Glomerular endothelial cell (primary cell): ENCODE data around the gene SLC25A13. TPM values are rescaled to one million over a fixed set of nuclear protein-coding genes. Genes with fewer than 3 reads are reported as not detected.
"Not testable (repeated sequence)": the region's sequence is repeated elsewhere in the genome, so short reads cannot be mapped to it uniquely, and the experiment has no call there.

Experiments
- DNase-seq: peaks from one replicate; pipeline ENCODE4 v3.0.0-alpha.2; 2011; ENCODE audit warnings: low read depth, low spot score; ENCODE audit errors: extremely low read depth
- total RNA-seq: library from RNA; depleted of rRNA; stranded (reverse); fragments of >200 nt; gene quantifications from 2 replicates; pipeline ENCODE4 v1.2.3, GENCODE V29; 2015

SLC25A13 gene
- total RNA-seq, 1 donor from 2014 or later, result 38.6 TPM

DNA sequence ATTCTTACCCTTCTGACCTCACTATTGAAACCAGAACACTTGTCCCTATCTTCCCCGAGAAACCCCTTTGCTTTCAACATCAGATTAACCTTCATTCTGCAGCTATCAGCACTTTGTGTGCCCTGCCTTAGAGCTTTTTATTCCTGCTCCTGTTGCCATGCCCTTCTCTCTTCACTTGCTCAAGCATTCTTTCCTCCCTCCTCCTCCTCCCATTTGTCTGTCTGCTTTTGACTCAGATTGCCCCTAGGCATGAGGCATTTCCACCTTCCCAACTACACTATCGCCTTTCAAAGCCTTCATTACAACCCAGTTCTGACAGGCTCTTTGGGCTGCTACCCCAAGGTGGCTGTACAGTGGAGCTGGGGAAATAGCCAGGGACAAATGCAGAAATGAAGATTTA lies 143.3 kb downstream of the SLC25A13 start:
- no peak for DNase-seq

DNA sequence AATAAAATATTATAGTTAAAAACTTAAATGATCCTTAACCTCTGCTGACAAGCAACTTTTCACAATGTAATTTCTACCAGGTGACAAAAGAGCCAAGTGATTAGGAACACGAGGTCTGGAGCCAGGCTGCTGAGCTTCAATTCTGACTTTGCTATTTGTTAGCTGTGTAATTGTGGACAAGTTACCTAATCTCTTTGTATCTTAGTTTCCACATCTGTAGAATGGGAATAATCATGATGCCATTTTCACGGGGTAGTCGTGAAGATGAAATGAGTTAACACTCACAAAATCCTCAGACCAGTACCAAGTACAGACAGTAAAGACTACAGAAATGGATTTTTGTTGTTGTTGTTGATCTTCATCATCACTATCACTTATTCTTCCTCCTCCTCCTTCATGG lies 144.5 kb downstream of the SLC25A13 start:
- no peak for DNase-seq

DNA sequence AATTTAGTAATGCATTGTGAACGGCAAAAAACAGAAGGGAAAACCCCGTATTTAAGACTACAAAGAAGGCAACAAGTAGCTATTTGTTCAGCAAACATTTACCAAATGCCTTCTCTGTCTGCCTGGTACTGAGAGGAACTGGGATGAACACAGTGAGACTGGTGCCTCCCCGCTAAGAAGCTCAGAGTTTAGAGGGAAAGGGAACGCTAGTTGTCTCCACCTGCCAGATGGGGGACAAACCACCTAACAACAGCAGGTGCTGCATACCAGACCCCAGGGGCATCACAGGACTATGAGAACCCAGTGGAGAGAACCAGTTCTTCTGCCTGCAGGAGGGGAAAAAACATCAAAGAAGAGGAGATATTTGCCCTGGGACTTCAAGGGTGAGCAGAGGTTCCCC lies 147.1 kb downstream of the SLC25A13 start:
- no peak for DNase-seq

DNA sequence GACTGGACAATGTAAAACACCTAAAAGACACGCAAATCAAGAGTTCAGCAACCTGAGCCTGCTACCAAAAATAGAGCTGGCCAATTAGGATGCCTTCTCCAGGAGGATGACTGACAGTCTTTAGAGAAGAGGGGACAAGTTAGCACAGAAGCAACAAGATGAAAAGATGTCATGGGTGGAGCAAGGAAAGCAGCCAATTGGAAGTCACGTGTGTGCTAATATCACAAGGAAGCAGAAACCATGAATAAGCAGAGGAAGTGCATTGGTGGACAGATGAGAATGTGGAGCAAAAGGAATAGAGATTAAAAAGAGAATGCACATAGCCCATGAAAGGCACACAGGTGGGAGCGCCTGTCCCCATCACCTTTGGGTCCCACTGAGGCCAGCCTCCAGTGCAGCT lies 148.1 kb downstream of the SLC25A13 start:
- no peak for DNase-seq

DNA sequence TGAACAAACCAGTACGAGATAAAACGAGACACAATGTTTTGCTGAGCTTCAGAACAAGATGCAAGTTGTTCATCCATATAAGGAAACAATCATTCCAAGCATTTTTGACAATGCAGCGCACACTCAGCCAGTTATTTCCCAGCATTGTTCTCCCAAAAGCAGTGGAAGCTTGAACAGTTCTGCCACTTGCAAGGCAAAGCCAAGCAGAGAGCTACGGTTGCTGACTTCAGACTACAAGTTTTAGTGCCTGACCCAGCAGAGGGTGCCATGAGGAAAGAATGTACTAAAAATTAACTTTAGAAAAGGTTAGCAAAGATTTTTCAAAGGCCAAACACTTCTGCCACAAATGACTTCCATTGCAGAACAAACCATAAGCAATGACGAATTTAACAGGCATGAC lies 152.5 kb downstream of the SLC25A13 start:
- peak; percentile 90 for DNase-seq

DNA sequence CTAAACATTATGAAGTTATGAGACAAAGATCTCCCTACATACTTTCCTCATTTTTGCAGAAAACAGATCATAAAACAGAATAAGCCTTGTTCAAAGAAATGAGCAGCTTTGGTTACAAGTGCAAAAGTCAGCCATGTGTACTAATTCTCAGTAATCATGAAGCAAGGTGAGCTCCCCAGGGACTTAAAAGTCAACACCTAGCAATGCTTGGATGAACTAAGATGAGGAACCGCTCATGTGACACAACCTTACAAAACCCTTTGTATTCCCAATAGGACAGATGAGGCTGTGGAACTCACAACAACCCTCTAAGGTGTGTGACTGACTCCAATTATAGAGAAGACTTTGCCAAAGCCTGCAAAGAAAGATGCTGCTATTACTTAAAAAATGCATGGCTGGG lies 154.5 kb downstream of the SLC25A13 start:
- no peak for DNase-seq

DNA sequence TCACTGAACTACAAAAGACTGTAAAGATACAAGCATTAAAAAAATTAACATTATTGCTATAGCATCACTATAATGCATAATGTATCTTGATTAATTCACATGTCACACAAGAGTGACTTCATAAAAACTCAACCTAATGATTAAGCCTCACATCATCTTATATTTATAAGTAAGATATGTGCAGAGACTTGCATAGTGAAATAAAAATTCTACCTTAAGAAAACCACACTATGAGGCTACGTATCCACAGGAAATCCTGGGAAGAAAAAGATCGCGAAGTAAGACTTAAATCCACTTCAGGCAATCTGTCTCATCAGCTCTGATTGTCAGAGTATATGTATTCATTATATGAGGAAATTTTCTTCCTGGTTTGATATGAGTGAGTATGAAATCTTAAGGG lies 160.0 kb downstream of the SLC25A13 start:
- DNase-seq, result no peak

DNA sequence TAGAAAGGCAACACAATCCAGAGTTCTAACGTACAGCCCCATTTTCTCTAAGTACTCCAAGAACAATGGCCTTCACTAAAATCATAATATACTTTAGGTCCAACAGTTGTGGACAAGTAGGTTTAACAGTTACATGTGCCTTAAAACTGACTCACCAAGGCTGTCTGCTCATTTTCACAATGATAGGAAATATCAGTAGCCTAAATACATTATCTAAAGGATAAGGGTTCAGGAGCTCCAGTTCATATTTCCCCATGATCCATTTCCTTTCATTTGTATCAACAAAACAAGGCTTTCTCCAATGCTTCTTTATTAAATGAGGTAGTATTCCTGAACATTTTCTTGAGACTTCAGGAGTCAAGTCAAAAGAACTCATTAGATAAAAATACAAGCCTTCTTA lies 164.0 kb downstream of the SLC25A13 start:
- peak; percentile 65 for DNase-seq

DNA sequence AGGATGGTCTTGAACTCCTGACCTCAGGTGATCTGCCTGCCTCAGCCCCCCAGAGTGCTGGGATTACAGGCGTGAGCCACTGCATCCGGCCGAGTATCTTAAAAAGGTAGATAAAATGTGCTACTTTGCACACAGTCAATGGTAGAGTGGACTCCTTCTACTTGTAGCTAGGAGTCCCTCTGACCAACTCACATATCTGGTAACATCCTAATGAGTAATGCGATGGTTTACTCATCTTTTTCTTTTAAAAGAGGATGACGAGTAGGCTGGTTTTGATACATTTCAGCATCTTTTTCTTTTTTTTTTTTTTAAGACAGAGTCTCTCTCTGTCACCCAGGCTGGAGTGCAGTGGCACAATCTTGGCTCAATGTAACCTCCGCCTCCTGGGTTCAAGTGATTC lies 167.4 kb downstream of the SLC25A13 start:
- not testable (repeated sequence) for DNase-seq

DNA sequence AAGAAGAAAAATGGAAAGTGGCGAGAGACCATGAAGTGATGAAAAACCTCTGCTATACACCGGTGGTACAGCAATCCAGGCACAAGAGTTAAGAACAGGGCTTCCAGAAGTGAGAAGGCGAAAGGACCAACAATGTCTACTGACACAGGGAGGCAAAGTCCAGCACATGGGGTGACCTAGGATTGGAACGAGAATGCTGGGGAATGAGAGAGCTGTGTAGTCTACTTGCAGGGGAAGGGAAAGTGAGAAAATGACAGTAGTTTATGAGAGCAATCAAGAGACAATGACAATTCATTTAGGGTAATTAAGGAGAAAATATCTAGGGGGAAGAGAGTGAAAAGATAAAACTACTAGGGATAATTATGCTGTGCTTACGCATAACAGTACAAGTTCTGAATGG lies 169.2 kb downstream of the SLC25A13 start:
- no peak for DNase-seq

DNA sequence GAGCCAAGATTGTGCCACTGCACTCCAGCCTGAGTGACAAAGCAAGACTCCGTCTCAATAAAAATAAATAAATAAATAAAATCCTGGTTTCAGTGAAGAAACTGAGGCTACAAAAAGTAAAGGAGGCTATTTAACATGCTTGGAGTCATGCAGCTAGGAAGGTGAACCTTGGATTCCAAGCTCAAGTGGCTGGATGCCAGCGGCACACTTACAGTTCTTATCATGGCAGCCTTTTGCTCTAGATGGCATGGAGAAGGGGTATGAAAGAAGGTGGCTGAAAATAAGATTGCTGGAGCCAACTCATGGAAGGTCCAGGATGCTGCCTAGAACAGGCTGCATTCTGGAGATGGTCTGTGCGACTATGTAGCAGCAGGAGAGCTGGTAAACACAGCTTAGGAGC lies 170.0 kb downstream of the SLC25A13 start:
- no peak for DNase-seq

DNA sequence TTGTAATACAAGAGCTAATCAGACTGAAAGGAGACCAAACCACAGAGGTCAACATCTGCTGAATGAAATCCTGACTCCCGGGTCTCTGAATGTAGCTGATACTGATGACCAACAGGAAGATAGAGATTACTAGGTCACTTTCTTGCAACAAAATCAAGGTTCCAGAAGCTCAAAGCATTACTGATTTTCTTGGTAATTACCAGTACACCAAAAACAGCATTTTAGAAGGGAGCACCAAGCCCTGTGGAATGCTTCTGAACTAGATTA lies 177.7 kb downstream of the SLC25A13 start:
- no peak for DNase-seq

DNA sequence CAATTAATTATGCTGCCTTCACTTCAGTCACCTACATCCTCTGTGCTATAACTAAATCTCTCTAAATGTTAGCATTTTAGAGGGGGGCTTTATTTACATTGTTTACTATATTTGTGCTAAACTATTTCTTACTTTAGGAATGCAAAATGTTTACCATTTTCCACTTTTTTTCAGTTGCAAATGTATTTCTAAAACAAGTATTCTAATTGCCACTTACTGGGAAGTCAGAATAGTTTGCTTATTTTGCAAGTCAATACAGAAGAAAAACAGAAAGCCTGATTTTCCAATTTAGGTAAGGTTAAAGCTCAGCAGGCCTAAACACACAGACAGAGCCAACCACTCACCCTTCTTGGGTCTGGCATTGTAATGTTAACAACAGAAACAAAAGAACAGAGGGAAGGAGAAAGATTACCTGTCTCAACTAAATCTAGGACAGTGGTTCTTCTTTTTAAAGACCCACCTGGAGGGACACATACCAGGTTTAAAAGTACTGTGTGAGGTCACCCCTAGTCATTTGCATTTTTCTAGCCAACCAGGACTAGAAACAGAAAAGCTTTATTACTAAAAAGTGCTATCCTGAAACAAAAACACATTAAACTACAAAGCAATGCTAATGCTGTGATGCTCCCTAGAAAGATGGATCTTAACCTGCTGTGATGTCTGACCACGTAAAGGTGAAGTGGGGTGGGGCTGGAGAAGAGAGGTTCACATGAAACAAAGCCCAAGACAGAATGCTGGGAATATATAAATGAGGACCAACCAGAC lies 178.2 kb downstream of the SLC25A13 start:
- DNase-seq, result no peak

DNA sequence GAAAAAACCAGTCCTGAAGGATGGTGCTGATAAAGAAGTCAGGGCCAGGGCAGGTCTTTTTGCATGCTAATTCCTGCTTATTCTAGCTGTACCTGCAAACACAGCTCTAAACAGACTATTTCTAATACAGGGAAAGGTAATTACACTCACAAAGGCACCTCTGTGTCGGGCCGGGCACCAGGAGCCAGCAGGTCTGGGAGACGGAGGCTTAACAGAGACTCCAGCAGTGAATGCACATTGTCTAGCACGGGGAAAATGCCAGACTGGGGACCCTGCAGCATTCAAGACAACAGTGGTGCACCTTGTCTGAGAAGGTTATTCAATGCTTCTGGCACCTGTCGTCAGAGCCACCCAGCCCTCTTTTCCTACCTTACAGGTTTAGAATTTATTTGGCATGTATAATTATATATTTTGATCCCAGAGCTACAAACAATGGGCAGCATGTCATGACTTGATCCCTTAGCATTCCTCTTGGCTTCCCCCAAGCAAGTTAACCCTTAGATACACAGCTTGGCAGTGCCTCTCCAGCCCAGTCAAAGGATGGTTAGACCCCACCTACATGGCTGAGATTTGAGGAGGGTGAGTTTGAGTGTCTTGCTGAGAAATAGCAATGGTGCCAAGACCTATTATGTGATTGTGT lies 185.2 kb downstream of the SLC25A13 start:
- DNase-seq, result no peak

DNA sequence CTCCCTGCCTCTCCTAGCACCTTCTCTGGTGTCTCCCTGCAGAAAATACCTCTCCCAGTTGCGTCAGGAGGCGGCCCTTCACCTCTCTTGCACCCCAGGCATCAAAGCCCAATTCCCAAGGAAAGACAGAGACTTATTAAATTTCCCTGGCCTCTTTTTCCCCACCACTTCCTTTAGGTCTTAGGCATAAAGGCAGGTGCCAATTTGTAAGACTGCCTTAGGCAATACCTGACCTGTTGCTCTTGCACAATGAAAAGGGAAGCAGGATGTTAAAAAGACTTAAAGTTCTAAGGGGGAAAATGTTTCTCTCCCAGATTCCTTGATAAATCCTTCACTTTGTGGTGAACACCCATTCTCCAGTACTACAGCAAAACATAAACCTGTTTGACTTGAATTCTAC lies 186.7 kb downstream of the SLC25A13 start:
- DNase-seq, result no peak

DNA sequence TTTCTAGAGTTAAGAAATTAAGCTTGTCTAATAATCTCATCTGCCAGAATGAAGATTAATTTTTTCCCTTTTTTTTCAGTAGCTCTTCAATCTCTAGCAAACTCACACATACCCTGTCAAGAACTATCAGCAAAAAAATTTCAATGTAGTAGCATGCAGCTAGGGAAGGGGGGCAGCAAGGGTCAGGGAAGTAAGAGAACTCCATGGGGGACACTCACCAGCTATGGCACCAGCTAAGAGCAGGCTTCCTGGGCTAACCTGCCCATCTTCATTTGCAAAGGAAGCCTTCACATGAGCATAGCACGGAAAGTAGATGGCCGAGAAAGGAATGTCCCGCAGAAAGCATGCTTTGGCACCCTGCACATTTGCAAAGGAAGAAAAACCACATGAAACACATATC lies 190.4 kb downstream of the SLC25A13 start:
- no peak for DNase-seq

DNA sequence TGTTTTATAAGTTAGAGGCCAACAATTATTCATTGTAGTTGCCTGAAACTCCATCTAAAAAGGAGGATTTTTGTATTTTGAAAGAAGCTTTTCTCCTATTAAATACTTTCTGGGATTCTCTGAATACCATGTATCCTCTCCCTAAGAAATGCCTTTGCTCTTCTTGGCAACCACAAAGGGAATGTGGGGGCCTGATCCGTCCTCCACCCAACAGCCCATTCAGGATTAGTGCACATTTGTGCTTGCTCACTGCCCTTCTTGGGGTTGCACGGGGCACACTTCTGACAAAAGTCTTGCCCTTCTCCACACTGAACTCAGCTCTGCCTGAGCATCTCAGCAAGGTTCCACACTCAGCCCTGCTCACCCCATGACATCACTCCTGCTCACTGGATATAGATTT lies 194.2 kb downstream of the SLC25A13 start:
- DNase-seq, result no peak

DNA sequence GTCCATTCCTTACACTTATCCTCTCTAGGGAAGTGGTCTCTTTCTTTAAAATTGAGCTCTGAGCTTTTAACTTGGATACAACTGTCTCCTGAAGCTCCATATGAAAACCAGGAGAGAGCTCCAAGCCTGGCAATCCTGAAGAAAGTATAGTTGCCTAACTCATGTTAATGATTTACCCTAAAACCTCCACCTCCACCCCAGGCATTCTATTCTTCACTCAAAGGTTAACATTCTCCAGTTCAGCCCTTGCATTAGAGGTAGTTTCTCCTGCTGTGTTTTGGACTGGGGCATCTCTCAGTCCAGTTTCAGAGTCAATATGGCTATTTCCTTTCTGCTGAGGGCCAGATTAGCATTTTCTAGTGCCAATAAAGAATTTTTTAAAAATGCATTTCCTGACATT lies 195.5 kb downstream of the SLC25A13 start:
- no peak for DNase-seq

DNA sequence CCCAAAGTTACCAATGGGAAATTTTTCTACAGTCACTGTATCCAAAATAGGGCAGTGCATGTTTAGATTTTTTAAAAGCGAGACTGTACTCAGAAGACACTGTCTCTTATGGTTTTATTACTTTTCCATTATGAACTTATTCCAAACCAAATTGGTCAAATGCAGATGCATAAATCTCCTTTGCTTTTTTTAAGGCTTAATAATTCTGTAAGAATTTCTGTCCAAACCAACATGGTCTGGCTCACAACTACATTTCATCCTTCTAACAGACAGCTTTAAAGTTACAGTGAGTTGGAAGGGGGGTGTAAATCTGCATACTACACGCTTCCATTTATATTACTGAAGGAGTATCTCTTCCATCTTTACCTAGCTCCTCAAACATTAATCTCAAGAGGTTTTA lies 199.2 kb downstream of the SLC25A13 start:
- no peak for DNase-seq

DNA sequence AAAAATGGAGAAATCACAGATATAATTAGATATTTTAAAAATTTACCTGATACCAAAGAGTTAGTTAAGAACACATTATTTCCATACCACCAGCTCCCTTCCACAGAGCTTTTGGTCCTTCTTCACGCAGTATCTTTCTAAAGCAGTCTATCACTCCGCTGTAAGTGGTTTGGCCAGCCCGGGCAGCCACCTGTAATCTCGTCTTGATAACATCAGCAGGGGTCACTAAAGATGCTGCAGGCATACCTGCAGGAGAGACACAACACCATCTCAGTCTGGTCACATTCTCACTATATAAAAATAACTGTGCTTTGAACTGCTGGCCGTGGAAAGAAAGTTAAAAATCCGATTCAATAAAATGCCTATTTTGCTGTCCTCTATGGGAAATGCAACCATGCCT lies 200.1 kb downstream of the SLC25A13 start:
- no peak for DNase-seq

DNA sequence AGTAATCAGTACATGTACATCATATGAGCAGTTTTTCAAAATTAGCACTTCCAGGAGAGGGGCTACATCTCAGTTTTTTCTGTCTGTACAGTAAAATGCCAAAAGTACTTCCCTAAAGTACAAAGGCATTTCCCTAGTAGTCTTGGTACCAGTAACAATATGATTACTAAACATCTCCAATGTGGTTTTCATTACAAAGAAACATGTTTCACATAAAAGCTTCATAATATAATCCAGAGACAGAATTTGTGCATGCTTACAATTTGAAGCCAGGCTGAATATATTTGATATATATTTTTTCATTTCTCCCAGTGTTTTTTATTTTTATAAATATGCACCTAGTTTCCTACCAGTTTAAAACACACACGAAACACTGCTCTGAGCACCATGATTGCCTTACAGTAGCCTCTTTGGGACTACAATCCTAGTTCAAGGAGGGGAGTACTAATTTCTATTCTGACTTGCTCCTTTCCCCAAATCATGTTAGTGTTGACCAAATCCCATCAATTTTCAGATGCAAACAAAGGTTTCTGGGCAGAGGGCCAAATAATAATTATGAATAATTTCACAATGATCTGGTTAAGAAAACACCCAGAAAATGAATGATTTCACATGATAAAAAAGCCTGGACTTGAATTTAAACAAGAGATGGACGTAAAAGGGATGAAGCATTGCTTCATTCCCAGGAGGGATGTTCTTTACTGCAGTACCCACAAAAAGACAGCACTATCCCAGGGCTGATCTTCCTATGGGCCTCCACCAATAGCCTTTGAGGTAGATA lies 201.3 kb downstream of the SLC25A13 start:
- DNase-seq, result peak; percentile 5

DNA sequence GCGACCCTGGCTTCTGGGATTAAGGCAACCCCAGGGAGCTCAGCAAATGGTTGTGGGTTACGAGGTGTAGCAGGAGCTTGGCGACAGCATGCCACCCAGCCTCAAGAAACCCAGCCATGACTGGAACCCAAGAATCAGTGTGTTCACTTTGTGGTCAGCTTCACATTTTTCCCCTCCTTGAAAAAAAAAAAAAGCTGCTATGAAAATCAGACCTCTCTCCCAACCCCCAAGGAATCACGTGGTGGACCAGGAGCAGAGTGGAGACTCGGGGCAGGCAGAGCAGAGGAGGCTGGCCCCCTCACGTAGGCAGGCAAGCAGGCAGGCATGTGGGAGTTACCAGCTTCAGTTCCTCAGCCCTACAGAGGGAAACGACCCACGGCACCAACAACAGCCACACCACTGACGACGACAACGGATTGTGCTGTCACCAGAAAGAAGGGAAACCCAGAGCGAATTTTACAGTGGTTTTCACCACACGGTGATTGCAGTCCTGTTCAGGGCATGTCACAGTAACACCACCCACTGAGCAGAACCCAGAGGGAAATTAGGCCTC lies 203.4 kb downstream of the SLC25A13 start:
- DNase-seq, result no peak
